ENCODE data around the gene ADM2. TPM values are rescaled to one million over a fixed set of nuclear protein-coding genes. Genes with fewer than 3 reads are reported as not detected.

Gene ADM2
- total RNA-seq, 1 donor from 2014 or later, result not detected

DNA sequence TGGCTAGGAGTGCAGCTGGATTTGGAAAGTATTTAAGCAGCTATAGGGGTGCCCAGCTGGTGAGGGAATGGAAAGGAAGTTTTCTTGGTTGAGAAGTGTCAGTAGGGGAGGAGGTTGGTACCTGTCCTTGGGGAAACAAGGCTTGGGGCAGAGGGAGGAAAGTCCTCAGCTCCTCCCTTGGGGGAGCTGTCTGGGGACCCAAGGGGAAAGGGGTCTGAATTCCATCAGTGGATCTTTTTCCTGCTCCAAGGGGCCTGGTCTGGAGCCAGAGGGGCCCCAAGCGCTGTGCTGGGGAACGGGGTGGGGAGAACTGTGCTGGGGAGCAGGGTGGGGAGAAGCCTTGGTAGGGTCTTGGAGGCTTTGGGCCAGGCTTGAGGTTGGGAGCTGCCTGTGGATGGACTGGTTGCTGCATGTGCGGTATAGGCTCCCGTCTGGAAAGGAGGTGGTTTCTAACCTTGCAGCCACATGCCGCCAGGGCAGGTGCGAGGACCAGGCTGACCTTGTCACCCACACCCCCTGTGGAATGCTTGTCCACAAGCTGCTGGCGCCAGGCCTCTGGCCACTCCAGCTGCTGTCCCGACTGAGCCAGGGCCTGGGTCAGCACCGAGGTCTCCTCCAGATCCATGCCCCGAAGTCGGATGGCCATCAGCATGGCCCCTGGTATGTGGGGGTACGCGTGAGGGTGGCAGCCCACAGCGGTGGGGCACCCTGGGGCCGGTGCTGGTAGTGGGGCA lies 47.5 kb downstream of the ADM2 start:
- intact Hi-C loops (cut with DNase I), result loop anchor here (5.0 to 10.0 kb wide), 2 partner anchors 53 to 264 kb away; partner anchors contain the start of genes CHKB and MAPK12
- Histone ChIP-seq H3K9me3 (no peaks in the 10 kb centered on the region), H3K4me1 (peaks cover 60% of the 10 kb centered on the region), H3K36me3 (peaks cover 0 to 1% of the 10 kb centered on the region in 2 donors), H3K27me3 (no peaks in the 10 kb centered on the region), H3K4me3 (peak overlapping the region; percentile 58 to 60), H3K27ac (peak overlapping the region; percentile 96)
- no peak for DNase-seq (ENCODE audit: extremely low spot score in 2 of 2)
- TF ChIP-seq, protein P1, sequence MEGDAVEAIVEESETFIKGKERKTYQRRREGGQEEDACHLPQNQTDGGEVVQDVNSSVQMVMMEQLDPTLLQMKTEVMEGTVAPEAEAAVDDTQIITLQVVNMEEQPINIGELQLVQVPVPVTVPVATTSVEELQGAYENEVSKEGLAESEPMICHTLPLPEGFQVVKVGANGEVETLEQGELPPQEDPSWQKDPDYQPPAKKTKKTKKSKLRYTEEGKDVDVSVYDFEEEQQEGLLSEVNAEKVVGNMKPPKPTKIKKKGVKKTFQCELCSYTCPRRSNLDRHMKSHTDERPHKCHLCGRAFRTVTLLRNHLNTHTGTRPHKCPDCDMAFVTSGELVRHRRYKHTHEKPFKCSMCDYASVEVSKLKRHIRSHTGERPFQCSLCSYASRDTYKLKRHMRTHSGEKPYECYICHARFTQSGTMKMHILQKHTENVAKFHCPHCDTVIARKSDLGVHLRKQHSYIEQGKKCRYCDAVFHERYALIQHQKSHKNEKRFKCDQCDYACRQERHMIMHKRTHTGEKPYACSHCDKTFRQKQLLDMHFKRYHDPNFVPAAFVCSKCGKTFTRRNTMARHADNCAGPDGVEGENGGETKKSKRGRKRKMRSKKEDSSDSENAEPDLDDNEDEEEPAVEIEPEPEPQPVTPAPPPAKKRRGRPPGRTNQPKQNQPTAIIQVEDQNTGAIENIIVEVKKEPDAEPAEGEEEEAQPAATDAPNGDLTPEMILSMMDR (IDR thresholded peaks at IDR 0.05), result no peak
- TF ChIP-seq POLR2A (IDR thresholded peaks at IDR 0.05) (no peak), POLR2AphosphoS5 (IDR thresholded peaks at IDR 0.05; ENCODE audit: insufficient read depth in 1 of 2, low read depth in 1 of 2) (no peak)

DNA sequence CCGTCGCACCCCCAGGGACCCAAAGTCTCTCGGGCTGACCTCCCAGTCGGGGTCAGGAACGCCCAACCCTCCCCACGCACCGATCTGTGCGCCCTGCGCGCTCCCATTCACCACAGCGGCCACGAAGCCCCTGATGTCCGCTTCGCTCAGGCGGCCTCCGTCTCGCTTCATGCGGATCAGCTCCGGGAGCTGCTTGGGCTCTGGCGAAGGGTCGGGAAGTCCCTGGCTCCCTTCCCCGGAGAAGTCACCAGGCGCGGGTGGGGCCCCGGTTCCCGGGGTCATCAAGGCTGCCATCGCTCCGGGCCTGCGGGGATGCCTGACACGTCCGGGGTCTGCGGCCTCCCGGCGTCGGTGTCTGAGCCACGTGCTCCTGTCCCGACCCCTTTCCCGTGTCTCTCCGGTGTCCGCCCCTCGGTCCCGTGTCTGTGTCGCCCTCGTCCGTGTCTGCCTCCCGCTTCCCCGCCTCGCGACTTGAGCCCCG lies 48.1 kb downstream of the ADM2 start:
- no peaks in the 10 kb centered on the region for H3K36me3 ChIP-seq
- peak overlapping the region; percentile 96 for H3K27ac ChIP-seq
- intact Hi-C loops (cut with DNase I), result loop anchor here (5.0 to 10.0 kb wide), 2 partner anchors 53 to 265 kb away; partner anchors contain the start of genes CHKB and MAPK12
- TF ChIP-seq POLR2AphosphoS5 (IDR thresholded peaks at IDR 0.05; ENCODE audit: insufficient read depth in 1 of 2, low read depth in 1 of 2) (peak in 1 of 2 donors; percentile 50), POLR2A (IDR thresholded peaks at IDR 0.05) (no peak)
- DNase-seq (ENCODE audit: extremely low spot score in 2 of 2), result no peak
- H3K27me3 ChIP-seq, result no peaks in the 10 kb centered on the region
- peak overlapping the region; percentile 58 to 60 for H3K4me3 ChIP-seq
- peaks cover 54% of the 10 kb centered on the region for H3K4me1 ChIP-seq
- H3K9me3 ChIP-seq, result no peaks in the 10 kb centered on the region

DNA sequence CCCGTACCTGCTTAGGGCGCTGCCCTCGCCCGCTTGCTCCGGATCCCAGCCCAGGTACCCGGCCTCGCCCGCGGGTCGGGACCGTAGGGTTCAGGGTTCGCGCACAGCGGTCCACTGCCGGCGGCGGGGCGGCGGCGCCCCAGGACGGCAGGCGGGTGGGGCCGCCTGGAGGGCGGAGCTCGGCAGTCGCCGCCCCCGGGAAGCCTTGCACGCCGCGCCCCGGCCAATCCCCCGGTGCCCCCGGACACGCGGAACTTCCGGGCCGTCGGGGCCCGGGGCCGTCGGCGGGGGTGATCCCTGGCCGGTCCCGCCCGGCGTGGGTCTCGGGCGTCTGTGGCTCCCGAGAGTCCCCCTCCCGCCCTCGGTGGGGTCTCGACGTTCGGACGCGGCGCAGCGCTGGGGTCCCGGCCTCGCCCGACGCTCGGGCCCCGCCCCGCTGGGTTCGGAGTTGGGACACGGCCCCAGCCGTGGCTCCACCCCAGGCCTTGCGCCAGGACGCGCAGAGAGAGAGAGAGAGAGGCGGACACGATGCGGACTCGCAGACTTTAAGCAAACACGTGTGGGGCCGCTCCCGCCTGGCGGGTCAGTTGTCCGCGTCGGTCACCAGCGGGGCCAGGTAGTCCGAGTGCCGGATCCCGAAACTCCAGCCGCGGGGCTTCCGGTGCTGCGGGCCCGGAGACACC lies 48.7 kb downstream of the ADM2 start, which contains the start of gene TYMP:
Gene TYMP (minus strand): TSS at position 116 of the 683 bp plus-strand sequence. CDS start 303 bp downstream, outside the sequence.
- H3K27ac ChIP-seq, result peak within 1 kb of the TSS; percentile 96
- TF ChIP-seq POLR2AphosphoS5 (IDR thresholded peaks at IDR 0.05; ENCODE audit: insufficient read depth in 1 of 2, low read depth in 1 of 2) (peak in 1 of 2 donors; percentile 7), POLR2A (IDR thresholded peaks at IDR 0.05) (peak in 1 of 2 donors; percentile 48)
- TF ChIP-seq, protein P1 (IDR thresholded peaks at IDR 0.05), result no peak
- intact Hi-C loops (cut with DNase I), result loop anchor here (5.0 to 10.0 kb wide), 2 partner anchors 52 to 265 kb away; partner anchors contain the start of genes CHKB and MAPK12
- no peaks in the 10 kb centered on the region for H3K27me3 ChIP-seq
- no peak for DNase-seq (ENCODE audit: extremely low spot score in 2 of 2)
- peak within 1 kb of the TSS; percentile 58 to 60 for H3K4me3 ChIP-seq
- no peaks in the 10 kb centered on the region for H3K36me3 ChIP-seq
- H3K4me1 ChIP-seq, result peaks cover 48% of the 10 kb centered on the region
- H3K9me3 ChIP-seq, result no peaks in the 10 kb centered on the region

DNA sequence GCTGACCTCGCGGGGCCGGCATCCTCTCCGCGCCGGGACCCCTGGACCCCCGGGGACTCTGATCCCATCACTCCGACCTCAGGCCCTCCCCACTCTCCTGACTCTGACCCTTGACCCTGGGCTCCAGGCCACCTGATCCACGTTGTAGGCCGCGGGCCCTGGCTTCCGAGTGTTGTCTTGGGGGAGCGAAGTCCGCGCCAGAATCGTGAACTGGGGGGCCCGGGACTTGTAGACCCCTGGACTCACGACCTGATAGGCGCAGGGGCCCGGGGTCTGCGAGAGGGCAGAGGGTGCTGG lies 49.2 kb downstream of the ADM2 start:
- peak overlapping the region; percentile 58 to 60 for H3K4me3 ChIP-seq
- TF ChIP-seq, protein P1 (IDR thresholded peaks at IDR 0.05), result no peak
- peak in 1 of 2 donors; percentile 79 for TF ChIP-seq POLR2AphosphoS5 (IDR thresholded peaks at IDR 0.05; ENCODE audit: insufficient read depth in 1 of 2, low read depth in 1 of 2)
- H3K4me1 ChIP-seq, result peaks cover 47% of the 10 kb centered on the region
- no peaks in the 10 kb centered on the region for H3K36me3 ChIP-seq
- H3K27ac ChIP-seq, result peak overlapping the region; percentile 96
- intact Hi-C loops (cut with DNase I), result no loop called here
- no peaks in the 10 kb centered on the region for H3K9me3 ChIP-seq
- no peak for DNase-seq (ENCODE audit: extremely low spot score in 2 of 2)
- no peaks in the 10 kb centered on the region for H3K27me3 ChIP-seq

DNA sequence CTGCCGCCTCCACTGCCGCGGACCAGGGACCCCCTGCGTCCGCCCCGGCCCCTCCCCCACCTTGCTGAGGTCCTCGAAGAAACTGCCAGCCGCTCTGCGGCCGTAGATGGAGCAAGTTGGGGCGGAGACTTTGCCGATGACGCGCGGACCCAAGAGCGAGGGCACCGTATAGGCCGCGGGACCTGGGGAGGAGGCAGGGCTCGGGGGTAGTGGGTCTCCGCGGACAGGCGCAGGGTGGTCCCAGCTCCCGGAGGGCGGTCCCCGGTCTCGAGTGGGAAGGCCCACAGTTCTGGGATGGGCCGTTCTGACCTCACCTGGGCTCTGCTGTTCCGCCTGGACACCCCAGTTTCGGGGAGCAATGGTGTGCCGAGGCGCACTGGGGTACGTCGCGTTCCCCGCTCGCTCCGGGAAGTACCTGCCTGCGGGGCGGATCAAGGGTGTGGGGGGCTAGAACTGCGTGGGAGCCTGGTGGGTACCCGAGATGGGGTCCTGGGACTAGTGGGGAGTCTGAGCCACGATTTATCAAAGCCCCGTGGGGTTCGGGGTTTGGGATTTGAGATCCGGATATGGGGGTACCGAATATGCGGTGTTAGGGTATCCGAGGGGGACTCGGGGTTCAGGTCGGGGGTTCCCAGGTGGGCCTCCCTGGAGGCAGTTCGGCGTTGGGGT lies 49.7 kb downstream of the ADM2 start:
- Histone ChIP-seq H3K4me3 (peak overlapping the region; percentile 58 to 60), H3K4me1 (peaks cover 47% of the 10 kb centered on the region), H3K36me3 (no peaks in the 10 kb centered on the region), H3K27me3 (no peaks in the 10 kb centered on the region), H3K27ac (peak overlapping the region; percentile 96), H3K9me3 (no peaks in the 10 kb centered on the region)
- peak in 1 of 2 donors; percentile 93 for DNase-seq (ENCODE audit: extremely low spot score in 2 of 2)
- intact Hi-C loops (cut with DNase I), result no loop called here
- TF ChIP-seq POLR2A (IDR thresholded peaks at IDR 0.05), result peak in 1 of 2 donors; percentile 83
- TF ChIP-seq POLR2AphosphoS5 (IDR thresholded peaks at IDR 0.05; ENCODE audit: insufficient read depth in 1 of 2, low read depth in 1 of 2), result peak in 1 of 2 donors; percentile 87
- TF ChIP-seq, protein P1 (IDR thresholded peaks at IDR 0.05), result no peak

Measured in vagina (tissue), 2 donors.